Activated CD8-positive, alpha-beta memory T cell treated with anti-CD3 and anti-CD28 coated beads, Interleukin-2, amount 50 U/mL, for 24 hours (primary cell): Measurements from ENCODE around the gene SH3GL3.

Source experiments
- DNase-seq: peaks from one replicate; pipeline ENCODE4 v3.0.0-alpha.2; 2020; ENCODE audit errors: extremely low read depth

Gene SH3GL3

DNA sequence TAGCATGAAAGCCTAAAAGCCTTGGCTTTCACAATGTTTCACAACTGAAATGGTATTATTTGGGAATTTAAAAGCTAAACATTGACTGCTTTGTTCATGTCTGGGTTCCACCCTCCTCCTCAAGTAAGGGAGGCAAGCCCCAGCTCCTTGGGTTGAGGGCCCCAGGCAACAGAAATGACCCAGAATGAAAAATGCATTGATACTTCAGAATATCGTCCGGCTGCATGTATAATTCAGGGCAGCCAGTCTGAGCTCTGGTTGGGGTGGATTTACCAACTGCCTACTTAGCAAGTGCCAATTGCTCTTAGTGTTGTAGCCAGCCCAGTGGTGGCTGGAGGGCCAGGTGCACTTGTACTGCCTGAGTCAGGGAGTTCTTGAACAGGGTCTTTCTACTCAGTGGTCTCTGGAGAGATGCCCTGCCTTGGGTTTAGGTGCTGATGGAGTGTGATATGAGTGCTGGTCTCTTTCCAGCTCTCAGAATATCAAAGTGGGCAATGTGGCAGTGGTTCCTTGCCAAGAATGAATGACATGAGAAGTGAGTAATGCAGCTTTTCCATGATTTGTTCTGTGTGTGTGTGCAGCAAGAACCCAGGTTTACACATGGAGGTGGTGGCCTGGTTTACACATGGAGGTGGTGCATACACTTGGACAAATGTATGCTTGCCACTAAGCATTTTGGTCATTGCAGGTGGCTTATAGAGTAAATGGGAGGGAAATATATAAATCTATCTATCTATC lies 165.9 kb downstream of the SH3GL3 start:
- no peak for DNase-seq

DNA sequence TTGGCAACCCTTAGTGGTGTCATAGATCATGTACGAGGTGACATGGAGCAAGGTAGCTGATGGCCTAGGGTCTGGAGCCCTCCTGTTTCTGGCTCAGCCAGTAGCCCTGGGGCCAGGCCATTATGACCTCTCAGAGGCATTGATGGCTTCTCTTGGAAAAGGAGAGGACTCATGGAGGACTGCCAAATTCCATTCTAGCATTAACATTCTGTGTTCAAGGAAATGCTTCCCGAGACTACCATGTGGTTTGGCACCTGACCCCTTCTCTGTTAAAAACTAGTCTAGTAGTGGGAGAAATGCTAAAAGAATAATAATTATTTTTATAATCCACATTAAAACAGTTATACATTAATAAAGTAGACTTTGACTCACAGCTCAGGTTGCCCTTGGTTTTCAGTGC lies 166.6 kb downstream of the SH3GL3 start:
- no peak for DNase-seq

DNA sequence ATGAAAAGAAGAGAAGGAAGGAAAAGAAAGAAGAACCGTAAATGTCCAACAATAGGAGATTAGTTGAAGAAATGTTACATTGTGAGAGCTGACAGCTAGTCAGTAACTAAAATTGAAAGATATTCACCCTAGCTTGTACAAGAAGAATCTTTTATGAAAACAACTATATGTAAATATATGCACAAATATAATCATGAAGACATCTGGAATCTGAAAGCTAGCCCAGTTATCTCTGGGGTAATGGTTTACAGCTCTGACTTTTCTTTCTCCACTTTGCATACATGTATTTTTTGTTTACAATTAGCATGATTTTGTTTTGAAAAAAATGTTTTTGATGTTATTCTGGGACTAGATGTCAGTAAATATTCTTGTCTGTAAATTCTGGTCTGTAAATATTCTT lies 169.7 kb downstream of the SH3GL3 start:
- no peak for DNase-seq

DNA sequence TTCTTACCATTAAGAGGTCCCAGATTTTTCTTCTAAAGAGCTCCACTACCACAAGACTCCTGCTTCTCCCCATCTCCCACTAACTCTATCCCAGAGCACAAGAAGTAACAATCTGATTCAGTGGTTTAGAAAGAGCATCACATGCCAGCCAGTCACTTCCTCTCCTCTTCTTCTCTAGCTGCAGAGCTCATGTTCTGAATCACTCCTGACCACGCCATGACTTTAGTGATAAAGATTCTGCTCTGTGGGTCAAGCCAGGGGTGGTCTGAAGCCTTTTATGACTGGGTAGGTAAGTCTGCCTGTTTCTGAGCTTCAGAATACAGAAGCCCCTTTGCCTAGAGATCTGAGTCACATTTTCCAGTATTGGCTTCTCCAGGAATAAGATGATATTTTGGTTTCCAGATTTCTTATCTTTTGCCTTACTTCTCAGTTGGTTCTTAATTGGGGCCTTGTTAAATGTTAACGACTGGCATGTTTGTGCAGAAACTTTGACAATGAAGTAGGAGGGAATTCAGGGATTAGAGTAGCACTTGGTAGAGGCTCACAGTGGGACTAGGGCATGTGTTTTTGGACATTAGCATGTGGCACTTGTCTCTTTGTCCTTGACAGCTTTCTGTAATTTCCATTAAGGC lies 179.1 kb downstream of the SH3GL3 start:
- no peak for DNase-seq

DNA sequence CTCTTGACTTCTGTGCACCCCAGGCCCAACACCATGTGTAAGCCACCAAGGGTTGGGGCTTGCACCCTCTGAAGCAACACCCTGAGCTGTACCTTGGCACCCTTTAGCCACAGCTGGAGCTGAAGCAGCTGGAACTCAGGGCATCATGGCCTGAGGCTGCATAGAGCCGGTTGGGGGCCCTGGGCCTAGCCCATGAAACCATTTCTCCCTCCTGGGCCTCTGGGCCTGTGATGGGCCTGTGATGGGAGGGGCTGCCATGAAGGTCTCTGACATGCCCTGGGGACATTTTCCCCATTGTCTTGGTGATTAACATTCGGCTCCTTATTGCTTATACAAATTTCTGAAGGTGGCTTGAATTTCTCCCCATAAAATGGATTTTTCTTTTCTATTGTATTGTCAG lies 184.4 kb downstream of the SH3GL3 start:
- no peak for DNase-seq

DNA sequence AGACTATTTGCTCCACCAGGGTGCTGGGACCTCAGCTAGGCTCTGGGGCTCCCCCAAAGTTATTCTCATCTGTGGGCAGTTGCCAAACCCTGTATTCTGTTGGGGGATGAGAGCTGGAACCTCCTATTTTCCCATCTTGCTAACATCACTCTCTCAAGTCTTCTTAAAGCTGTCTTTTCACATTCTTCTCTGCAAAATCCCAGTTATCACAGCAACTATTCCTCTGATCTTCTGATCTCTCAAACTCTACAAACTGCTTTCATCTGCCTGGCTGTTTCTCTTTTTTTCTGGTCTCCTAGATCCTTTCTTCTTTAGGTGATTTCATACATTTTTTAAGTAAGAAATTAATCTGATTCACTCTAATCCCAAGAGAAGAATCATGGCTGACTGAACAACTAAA lies 196.1 kb downstream of the SH3GL3 start:
- no peak for DNase-seq

DNA sequence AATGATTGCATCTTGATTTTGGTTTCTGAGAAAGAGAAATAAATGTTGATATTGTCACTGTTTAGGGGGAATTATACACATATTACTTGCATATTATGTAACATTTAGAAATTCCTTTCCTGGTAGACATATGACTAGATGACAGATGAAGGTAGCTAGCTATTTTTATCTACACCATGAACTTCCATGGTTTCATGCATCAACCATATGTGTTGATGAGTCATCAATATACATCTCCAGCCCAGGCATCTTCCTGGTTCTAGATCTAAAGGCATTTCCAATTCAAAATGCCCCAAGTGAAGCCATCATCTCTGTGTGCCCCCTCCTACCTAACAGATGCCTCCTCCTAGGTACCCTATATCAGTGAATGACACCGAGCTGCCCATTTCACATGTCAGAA lies 197.3 kb downstream of the SH3GL3 start:
- DNase-seq, result no peak

DNA sequence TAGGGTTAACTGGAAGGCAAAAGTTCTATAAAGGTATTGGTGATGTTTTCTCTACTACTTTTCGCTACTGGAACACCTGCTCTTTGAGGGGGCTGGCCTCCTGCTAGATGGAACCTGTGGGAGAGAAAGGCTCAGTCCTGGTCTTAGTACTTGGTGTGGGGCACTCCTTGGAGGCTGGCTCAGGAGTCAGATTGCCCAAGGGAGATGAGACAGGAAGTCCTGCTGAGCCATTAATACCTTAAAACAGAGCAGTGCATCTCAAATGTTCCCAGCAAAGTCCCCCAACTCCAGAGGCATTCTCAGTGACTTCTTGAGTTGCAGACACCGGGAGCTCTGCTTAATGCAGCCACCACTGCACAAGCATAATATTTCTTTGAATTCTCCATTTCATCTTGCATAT lies 203.7 kb downstream of the SH3GL3 start:
- DNase-seq, result no peak

DNA sequence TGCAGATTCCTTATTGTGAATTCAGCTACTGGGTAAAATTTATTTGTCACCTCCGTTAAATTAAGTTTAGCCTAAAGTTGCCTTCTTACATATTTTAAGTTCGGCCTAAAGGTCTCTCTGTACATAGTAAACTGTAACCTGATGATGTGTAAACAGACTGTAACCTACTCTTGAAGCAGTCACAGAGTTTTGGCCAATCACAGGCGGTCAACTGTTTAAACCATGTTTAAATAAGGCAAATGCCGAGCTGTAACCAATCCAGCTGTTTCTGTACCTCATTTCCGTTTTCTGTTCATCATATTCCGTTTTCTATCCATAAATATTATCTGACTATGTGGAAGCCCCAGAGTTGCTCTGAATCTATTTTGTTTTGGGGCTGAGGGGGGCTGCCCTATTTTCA lies 204.4 kb downstream of the SH3GL3 start:
- no peak for DNase-seq

DNA sequence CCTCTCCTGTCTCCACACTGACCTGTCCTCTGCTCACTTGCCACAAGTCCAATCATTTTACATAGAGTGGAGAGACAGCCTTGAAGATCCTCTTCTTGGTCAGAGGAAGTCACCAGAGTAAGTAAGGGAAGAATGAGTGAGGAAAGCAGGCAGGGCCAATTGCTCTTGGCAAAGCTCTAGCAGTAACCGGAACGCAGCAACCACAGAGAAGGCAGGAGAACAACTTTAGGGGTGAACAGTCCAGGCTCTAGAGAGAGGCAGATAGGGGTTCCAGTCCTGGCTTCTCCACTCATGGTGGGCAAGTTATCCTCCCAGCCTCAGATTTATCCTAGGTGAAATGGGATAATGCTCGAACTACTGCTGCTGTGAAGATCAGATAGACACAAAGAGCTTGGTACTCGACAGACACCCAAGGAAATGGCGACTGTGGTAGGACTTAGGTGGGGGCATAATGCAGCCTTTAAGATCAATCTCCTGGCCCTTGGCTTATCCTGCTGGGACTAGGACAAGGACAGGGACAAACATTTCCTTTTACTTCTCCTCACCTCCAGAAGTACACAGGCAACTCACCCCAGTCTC lies 205.6 kb downstream of the SH3GL3 start:
- no peak for DNase-seq

DNA sequence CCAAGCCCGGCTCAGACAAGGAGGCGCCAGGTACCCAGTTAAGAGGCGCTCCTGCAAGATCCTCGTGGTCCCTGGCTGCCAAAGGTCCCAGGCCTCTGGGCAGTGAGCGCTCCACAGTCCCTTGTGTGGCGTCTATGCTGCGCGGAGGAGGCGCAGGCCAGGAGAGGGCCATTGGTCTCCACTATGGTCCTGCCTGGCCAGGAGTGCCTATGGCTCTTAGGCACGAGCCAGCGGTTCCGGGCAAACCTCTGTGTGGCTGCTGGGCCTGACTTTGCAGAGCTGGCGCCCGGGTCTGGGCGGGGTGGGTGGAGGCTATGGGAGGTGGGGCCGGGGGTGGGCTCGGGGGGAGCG lies 206.1 kb downstream of the SH3GL3 start:
- no peak for DNase-seq

DNA sequence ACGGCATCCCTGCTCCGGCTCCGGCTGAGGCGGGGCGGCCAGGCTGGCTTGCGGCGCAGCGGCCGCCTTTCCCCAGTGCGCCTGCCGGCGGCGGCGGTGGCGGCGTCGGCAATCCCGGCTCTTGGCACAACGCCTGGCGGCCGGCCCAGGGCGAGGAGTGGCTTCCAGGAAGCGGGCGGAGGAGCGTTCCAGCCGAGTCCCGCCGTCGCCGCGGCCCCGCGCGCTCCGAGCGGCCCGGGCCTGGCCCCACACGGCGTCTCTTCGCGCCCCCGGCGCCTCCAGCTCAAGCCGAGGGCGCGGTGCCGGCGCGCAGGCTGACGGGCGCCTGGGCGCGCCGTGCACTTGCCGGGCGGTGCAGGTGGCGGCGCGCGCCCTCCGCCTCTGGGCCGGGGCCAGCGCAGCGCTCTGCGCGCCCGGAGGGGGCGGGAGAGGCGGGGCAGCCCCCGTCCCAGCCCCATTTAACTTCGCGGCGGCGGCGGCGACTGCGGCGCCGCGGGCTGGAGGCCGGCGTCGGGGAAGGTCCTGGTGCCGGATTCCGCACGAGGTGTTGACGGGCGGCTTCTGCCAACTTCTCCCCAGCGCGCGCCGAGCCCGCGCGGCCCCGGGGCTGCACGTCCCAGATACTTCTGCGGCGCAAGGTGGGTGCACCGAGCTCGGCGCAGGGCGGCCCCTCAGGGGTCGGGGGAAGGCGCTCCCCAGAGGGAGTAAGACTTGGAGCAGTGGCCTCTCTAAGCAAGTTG lies 206.7 kb downstream of the SH3GL3 start, which contains the start of gene ADAMTSL3:
Gene ADAMTSL3 (plus strand): TSS at position 485 of the 740 bp plus-strand sequence. CDS start 1,639 bp downstream, outside the sequence.
- no peak for DNase-seq

DNA sequence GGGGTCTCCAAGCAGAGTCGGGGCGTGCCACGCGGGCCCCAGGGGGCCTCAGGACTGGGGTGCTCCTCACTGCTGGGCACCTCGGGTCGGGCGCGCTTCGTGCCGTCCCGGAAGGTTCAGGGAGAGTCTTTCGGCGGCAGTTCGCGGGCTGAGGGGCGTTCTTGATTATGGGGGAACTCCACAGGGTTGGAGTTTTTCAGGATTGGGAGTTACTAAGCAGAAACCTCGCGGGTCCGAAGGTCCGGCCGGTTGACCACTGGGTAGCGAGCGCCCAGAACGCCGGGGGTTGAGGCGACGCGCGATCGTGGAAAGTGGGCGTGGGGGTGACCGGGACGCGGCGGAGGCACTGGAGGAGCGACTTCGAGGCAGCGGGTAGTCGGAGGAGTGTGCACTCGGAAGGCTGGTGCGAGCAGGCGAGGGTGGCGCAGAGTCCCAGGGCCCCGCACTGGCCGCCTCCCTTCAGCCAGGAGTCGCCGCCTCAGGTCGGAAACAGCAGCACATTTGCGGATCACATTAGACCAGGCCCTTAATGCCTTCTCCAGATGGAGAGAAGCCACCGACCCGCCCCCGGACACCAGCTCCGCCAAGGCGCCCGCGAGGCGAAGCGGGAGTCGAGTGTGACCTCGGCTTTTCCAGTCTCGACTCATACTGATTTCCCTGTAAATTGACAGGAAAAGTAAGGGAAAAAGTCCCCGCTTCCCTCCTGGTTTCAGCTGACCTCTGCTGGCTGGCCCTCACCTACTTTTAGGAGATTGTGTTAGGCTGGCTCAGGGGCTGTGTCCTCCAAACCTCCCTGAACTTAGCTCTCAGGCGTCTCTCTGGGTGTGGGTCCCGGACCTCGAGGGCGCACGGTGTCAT lies 207.5 kb downstream of the SH3GL3 start:
- DNase-seq, result no peak

DNA sequence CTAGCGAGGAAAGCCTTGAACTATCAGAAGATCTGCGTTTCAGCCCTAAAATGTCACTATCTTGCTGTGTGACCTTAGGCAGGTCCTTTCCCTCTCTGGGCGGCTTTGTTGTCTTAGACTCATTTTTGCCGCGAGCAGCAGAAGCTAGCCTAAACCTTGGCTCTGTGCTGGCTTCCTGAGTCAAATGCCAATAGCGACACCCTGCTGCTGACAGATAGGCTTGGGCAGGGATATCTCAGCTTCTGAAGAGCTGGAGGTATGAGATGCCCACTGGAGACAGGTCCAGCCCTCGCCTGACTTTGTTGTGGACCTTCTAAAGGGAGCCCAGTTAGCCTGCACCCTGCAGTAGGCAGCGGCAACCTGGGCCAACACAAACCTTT lies 208.1 kb downstream of the SH3GL3 start:
- no peak for DNase-seq

DNA sequence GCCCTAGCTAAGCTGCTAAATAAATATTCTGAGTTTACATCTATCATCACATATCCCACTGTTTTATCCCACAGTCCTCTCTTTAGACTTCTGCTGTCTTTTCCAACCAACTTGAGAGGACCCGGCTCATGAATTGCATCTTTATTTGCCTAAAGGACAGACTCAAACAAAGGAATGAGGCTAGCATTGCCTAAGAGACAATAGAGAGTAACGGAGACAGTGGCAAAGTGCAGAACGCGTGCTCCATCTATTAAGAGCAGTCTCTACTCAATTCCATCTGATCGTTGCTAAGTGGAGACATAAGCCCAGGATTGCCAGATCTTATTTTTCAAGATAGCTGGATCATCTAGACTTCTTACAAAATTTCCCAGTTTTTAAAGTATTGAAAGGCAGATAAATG lies 209.1 kb downstream of the SH3GL3 start:
- no peak for DNase-seq

DNA sequence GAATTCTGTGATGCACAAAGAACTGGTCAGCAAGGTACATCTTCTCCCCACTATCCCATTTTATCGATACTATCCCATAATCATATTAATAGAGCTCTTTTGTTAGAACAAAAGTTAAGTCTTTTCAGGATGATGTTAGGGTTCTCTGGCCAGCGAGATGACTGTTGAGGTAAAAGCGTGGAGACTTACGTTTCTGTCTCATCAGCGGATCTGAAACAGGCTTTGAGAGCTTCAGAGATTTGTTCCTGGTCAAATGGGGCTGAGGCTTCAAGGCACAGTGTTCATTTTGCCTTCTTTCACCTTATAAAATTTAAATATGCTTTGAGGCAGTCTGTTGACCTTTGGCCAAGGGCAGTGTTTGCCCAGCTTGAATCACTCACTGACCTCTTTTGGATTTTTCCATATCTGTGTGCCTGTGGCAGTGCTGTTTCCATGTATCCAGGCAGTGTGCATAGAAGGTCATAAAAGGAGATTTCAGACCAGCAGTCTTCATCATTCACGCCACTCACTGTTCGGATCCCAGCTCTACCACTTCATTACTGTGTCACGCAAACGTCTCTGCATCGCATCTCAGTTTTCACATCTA lies 209.9 kb downstream of the SH3GL3 start:
- DNase-seq, result no peak

DNA sequence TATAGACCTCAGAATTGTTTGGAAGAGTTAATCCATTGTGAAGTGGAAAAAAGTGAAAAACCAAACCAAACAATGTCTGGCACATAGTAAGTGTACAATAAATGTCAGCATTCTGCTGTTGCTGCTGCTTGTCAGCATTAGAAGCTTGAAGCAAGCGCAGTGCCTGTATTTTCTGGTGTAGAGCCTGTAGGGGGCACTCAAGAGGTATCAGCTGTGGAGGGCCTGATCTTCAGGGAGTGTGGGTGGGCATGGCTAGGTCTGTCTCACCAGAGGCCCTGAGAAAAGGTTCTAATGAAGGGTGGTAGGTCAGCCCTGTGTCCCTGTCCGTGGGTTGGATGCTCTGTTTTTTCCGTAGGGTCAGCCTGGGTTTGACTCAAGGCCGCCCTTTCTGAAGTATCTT lies 210.4 kb downstream of the SH3GL3 start:
- no peak for DNase-seq

DNA sequence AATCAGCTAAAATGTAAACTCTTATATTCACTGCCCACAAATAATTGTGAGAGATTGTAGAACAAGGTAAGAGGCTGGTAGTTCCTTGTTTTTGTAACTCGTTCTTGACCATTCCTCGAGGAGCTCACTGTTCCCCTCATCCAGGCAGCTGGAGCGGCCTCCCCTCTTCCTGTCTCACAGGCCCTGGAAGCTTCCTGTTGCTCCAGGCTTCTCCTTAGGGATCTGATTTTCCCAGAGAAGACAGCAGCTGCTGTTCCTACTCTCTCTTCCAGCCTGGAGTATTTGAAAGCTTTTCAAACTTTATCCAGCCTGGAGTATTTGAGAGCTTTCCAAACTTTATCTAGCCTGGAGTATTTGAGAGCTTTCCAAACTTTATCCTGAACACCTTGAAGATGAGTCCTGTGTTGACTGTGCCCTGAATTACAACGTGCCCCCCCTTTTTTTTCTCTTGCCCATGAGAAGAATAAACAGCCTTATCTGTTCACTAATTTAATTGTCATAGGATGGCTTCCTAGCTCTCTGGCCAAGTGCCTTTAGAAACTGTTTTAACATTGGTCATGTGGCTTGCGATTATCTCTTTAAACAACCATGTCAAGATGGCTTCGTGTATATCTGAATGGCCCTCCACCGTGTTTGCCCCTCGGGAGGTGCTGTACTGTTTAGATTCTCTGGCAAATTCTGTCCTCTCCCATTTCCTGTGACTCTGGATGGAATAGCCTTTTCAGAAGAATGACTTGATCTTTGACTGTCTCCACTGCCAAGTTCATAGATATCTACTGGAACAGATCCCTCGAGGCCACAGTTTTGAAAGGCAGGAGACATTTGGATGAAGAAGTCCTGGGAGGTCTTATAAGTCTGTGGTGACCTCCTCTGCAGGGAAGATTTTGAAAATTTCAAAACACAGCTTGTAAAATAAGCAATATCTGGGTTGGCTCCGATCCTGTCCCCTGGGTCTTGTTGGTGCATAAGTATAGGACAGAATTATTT lies 211.6 kb downstream of the SH3GL3 start:
- no peak for DNase-seq

DNA sequence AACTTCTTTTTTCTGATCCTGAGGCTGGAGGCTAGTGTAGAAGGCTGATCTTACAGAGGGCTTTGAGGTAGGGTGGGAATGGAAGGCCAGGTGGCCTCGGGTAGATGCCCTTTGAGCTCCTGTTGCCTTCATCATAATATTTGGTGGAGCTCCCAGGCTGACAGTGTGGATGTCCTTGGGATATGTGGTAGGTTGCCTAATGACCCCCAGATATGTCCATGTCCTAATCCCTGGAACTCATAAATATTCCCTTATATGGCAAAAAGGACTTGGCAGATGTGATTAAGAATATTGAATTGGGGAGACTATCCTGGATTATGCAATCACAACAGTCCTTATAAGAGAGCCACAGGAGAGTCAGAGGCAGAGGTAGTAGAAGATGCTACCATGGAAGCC lies 212.3 kb downstream of the SH3GL3 start:
- DNase-seq, result no peak

DNA sequence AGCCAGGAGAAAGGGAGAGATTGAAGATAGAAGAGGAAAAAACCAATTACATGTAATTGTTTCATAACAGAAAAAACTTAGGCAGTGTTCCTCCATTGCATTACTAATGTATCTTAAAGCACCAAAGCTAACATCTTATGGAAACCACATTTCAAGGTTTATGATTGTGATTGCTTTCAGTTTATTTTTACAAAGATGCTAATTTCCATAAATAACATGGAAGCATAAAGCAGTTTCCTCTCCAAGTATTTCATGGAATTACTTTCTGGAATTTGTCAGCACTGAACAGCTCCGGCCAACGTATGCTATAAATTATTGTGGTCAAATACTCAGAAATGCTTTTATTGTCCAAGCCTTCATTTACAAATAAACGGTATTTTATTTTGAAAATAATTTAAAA lies 218.3 kb downstream of the SH3GL3 start:
- no peak for DNase-seq
